ENCODE results near the gene TAF11L13.
"Not testable (repeated sequence)": the region's sequence is repeated elsewhere in the genome, so short reads cannot be mapped to it uniquely, and the experiment has no call there.

The TAF11L13 gene

GRCh38 chr5:17625686-17626085 is 6.2 kb upstream of the TAF11L13 start:
- H3K4me3 ChIP-seq (ENCODE audit: low read length) = no peak overlapping the region
- H3K36me3 ChIP-seq (ENCODE audit: insufficient read depth, low read length) = no peaks in the 10 kb centered on the region
- no peak overlapping the region for H3K4me2 ChIP-seq (ENCODE audit: low read length)
- no peak overlapping the region for H3K9ac ChIP-seq (ENCODE audit: low read depth, low read length)
- no peaks in the 10 kb centered on the region for H3K9me3 ChIP-seq (replicated peaks; ENCODE audit: low read length)
- H3K27me3 ChIP-seq (ENCODE audit: control insufficient read depth, insufficient read depth, low read length) = no peaks in the 10 kb centered on the region
- H3K4me1 ChIP-seq (ENCODE audit: control insufficient read depth, insufficient read depth, low read length) = no peaks in the 10 kb centered on the region

GRCh38 chr5:17634160-17634559 is 2.3 kb downstream of the TAF11L13 start, which contains the start of gene TAF11L14:
Gene TAF11L14 (plus strand): TSS chr5:17634460.
- H3K9me3 ChIP-seq (replicated peaks; ENCODE audit: low read length) = no peaks in the 10 kb centered on the region
- no peak within 1 kb of the TSS for H3K4me3 ChIP-seq (ENCODE audit: low read length)
- no peaks in the 10 kb centered on the region for H3K4me1 ChIP-seq (ENCODE audit: control insufficient read depth, insufficient read depth, low read length)
- H3K4me2 ChIP-seq (ENCODE audit: low read length) = no peak within 1 kb of the TSS
- no peaks in the 10 kb centered on the region for H3K36me3 ChIP-seq (ENCODE audit: insufficient read depth, low read length)
- no peak within 1 kb of the TSS for H3K9ac ChIP-seq (ENCODE audit: low read depth, low read length)
- no peaks in the 10 kb centered on the region for H3K27me3 ChIP-seq (ENCODE audit: control insufficient read depth, insufficient read depth, low read length)

GRCh38 chr5:17649232-17649631 is 17.3 kb downstream of the TAF11L13 start:
- not testable (repeated sequence) for H3K27me3 ChIP-seq (ENCODE audit: control insufficient read depth, insufficient read depth, low read length); H3K9me3 ChIP-seq (replicated peaks; ENCODE audit: low read length); H3K36me3 ChIP-seq (ENCODE audit: insufficient read depth, low read length); H3K9ac ChIP-seq (ENCODE audit: low read depth, low read length); H3K4me1 ChIP-seq (ENCODE audit: control insufficient read depth, insufficient read depth, low read length); H3K4me3 ChIP-seq (ENCODE audit: low read length); H3K4me2 ChIP-seq (ENCODE audit: low read length)

- H3K9me3 ChIP-seq (replicated peaks; ENCODE audit: low read length); H3K4me1 ChIP-seq (ENCODE audit: control insufficient read depth, insufficient read depth, low read length); H3K4me3 ChIP-seq (ENCODE audit: low read length); H3K36me3 ChIP-seq (ENCODE audit: insufficient read depth, low read length); H3K27me3 ChIP-seq (ENCODE audit: control insufficient read depth, insufficient read depth, low read length); H3K4me2 ChIP-seq (ENCODE audit: low read length); H3K9ac ChIP-seq (ENCODE audit: low read depth, low read length): not testable (repeated sequence)
Measured at GRCh38 chr5:17655201-17655759, 23.4 kb downstream of the TAF11L13 start.

GRCh38 chr5:17655921-17656320 is 24.0 kb downstream of the TAF11L13 start:
- Histone ChIP-seq H3K4me1 (ENCODE audit: control insufficient read depth, insufficient read depth, low read length) (no peaks in the 10 kb centered on the region), H3K9me3 (replicated peaks; ENCODE audit: low read length) (no peaks in the 10 kb centered on the region), H3K27me3 (ENCODE audit: control insufficient read depth, insufficient read depth, low read length) (no peaks in the 10 kb centered on the region), H3K4me3 (ENCODE audit: low read length) (no peak overlapping the region), H3K4me2 (ENCODE audit: low read length) (no peak overlapping the region), H3K36me3 (ENCODE audit: insufficient read depth, low read length) (no peaks in the 10 kb centered on the region), H3K9ac (ENCODE audit: low read depth, low read length) (no peak overlapping the region)

- no peak overlapping the region for H3K4me2 ChIP-seq (ENCODE audit: low read length)
- no peak overlapping the region for H3K4me3 ChIP-seq (ENCODE audit: low read length)
- H3K4me1 ChIP-seq (ENCODE audit: control insufficient read depth, insufficient read depth, low read length) = no peaks in the 10 kb centered on the region
- H3K36me3 ChIP-seq (ENCODE audit: insufficient read depth, low read length) = no peaks in the 10 kb centered on the region
- H3K27me3 ChIP-seq (ENCODE audit: control insufficient read depth, insufficient read depth, low read length) = no peaks in the 10 kb centered on the region
- peaks cover 9% of the 10 kb centered on the region for H3K9me3 ChIP-seq (replicated peaks; ENCODE audit: low read length)
- H3K9ac ChIP-seq (ENCODE audit: low read depth, low read length) = no peak overlapping the region
Measured at GRCh38 chr5:17663182-17663581, 31.3 kb downstream of the TAF11L13 start.

GRCh38 chr5:17665836-17666235 is 33.9 kb downstream of the TAF11L13 start:
- Histone ChIP-seq H3K36me3 (ENCODE audit: insufficient read depth, low read length) (no peaks in the 10 kb centered on the region), H3K4me2 (ENCODE audit: low read length) (no peak overlapping the region), H3K27me3 (ENCODE audit: control insufficient read depth, insufficient read depth, low read length) (no peaks in the 10 kb centered on the region), H3K4me1 (ENCODE audit: control insufficient read depth, insufficient read depth, low read length) (no peaks in the 10 kb centered on the region), H3K9me3 (replicated peaks; ENCODE audit: low read length) (peaks cover 15% of the 10 kb centered on the region), H3K9ac (ENCODE audit: low read depth, low read length) (no peak overlapping the region), H3K4me3 (ENCODE audit: low read length) (no peak overlapping the region)

- Histone ChIP-seq H3K9me3 (replicated peaks; ENCODE audit: low read length) (peaks cover 15% of the 10 kb centered on the region), H3K4me1 (ENCODE audit: control insufficient read depth, insufficient read depth, low read length) (no peaks in the 10 kb centered on the region), H3K9ac (ENCODE audit: low read depth, low read length) (no peak overlapping the region), H3K36me3 (ENCODE audit: insufficient read depth, low read length) (no peaks in the 10 kb centered on the region), H3K4me3 (ENCODE audit: low read length) (no peak overlapping the region), H3K27me3 (ENCODE audit: control insufficient read depth, insufficient read depth, low read length) (no peaks in the 10 kb centered on the region), H3K4me2 (ENCODE audit: low read length) (no peak overlapping the region)
Measured at GRCh38 chr5:17666726-17667235, 34.9 kb downstream of the TAF11L13 start.

GRCh38 chr5:17670353-17670752 is 38.5 kb downstream of the TAF11L13 start:
- Histone ChIP-seq H3K4me3 (ENCODE audit: low read length) (no peak overlapping the region), H3K36me3 (ENCODE audit: insufficient read depth, low read length) (no peaks in the 10 kb centered on the region), H3K27me3 (ENCODE audit: control insufficient read depth, insufficient read depth, low read length) (no peaks in the 10 kb centered on the region), H3K4me2 (ENCODE audit: low read length) (no peak overlapping the region), H3K4me1 (ENCODE audit: control insufficient read depth, insufficient read depth, low read length) (no peaks in the 10 kb centered on the region), H3K9ac (ENCODE audit: low read depth, low read length) (no peak overlapping the region), H3K9me3 (replicated peaks; ENCODE audit: low read length) (peaks cover 6% of the 10 kb centered on the region)

- no peaks in the 10 kb centered on the region for H3K36me3 ChIP-seq (ENCODE audit: insufficient read depth, low read length)
- H3K9me3 ChIP-seq (replicated peaks; ENCODE audit: low read length) = no peaks in the 10 kb centered on the region
- H3K4me1 ChIP-seq (ENCODE audit: control insufficient read depth, insufficient read depth, low read length) = no peaks in the 10 kb centered on the region
- no peaks in the 10 kb centered on the region for H3K27me3 ChIP-seq (ENCODE audit: control insufficient read depth, insufficient read depth, low read length)
- H3K4me2 ChIP-seq (ENCODE audit: low read length) = no peak overlapping the region
- no peak overlapping the region for H3K4me3 ChIP-seq (ENCODE audit: low read length)
- no peak overlapping the region for H3K9ac ChIP-seq (ENCODE audit: low read depth, low read length)
Measured at GRCh38 chr5:17678751-17679324, 47.0 kb downstream of the TAF11L13 start.

GRCh38 chr5:17679597-17680203 is 47.8 kb downstream of the TAF11L13 start:
- H3K4me2 ChIP-seq (ENCODE audit: low read length) = no peak overlapping the region
- H3K4me1 ChIP-seq (ENCODE audit: control insufficient read depth, insufficient read depth, low read length) = no peaks in the 10 kb centered on the region
- no peaks in the 10 kb centered on the region for H3K36me3 ChIP-seq (ENCODE audit: insufficient read depth, low read length)
- H3K9ac ChIP-seq (ENCODE audit: low read depth, low read length) = no peak overlapping the region
- no peaks in the 10 kb centered on the region for H3K27me3 ChIP-seq (ENCODE audit: control insufficient read depth, insufficient read depth, low read length)
- H3K9me3 ChIP-seq (replicated peaks; ENCODE audit: low read length) = no peaks in the 10 kb centered on the region
- H3K4me3 ChIP-seq (ENCODE audit: low read length) = no peak overlapping the region

GRCh38 chr5:17680737-17681136 is 48.8 kb downstream of the TAF11L13 start:
- Histone ChIP-seq H3K4me3 (ENCODE audit: low read length) (no peak overlapping the region), H3K9me3 (replicated peaks; ENCODE audit: low read length) (no peaks in the 10 kb centered on the region), H3K4me1 (ENCODE audit: control insufficient read depth, insufficient read depth, low read length) (no peaks in the 10 kb centered on the region), H3K27me3 (ENCODE audit: control insufficient read depth, insufficient read depth, low read length) (no peaks in the 10 kb centered on the region), H3K9ac (ENCODE audit: low read depth, low read length) (no peak overlapping the region), H3K4me2 (ENCODE audit: low read length) (no peak overlapping the region), H3K36me3 (ENCODE audit: insufficient read depth, low read length) (no peaks in the 10 kb centered on the region)

Measured in skeletal muscle satellite cell (primary cell).